Aorta (tissue), 5 donors: ENCODE measurements around the gene KMT5C. TPM values are rescaled to one million over a fixed set of nuclear protein-coding genes. Genes with fewer than 3 reads are reported as not detected.
"Not testable (repeated sequence)": the region's sequence is repeated elsewhere in the genome, so short reads cannot be mapped to it uniquely, and the experiment has no call there.

Experiments
- ATAC-seq: fragments of 200-7000 bp; cut with Tn5 transposase; one replicate; pipeline ENCODE4 v1.9.1; 2022; ENCODE audit warnings: moderate library complexity; ENCODE audit not compliant: low FRiP score
- DNase-seq, 2 donors: peaks; one replicate each; pipeline ENCODE4 v3.0.0-alpha.2; 2020
- H3K27ac ChIP-seq, 2 donors: one replicate each; pipeline ENCODE4 v1.5.1; 2013; ENCODE audit warnings: low read length in 2 of 2, mild to moderate bottlenecking in 2 of 2, moderate library complexity in 2 of 2, control low read depth in 1 of 2, inconsistent platforms in 1 of 2, low read depth in 1 of 2
- H3K27me3 ChIP-seq, 2 donors: one replicate each; pipeline ENCODE4 v1.6.1; 2013; ENCODE audit warnings: control low read depth in 1 of 2, low read length in 1 of 2, mild to moderate bottlenecking in 1 of 2, moderate library complexity in 1 of 2; ENCODE audit not compliant: insufficient read depth in 2 of 2, control insufficient read depth in 1 of 2
- H3K36me3 ChIP-seq, 2 donors: one replicate each; pipeline ENCODE4 v1.6.1; 2013; ENCODE audit warnings: control low read depth in 1 of 2, low read length in 1 of 2, mild to moderate bottlenecking in 1 of 2; ENCODE audit not compliant: insufficient read depth in 2 of 2, control insufficient read depth in 1 of 2
- H3K4me1 ChIP-seq, 2 donors: one replicate each; pipeline ENCODE4 v1.6.1; 2013; ENCODE audit warnings: low read length in 2 of 2, control low read depth in 1 of 2, mild to moderate bottlenecking in 1 of 2, moderate library complexity in 1 of 2; ENCODE audit not compliant: insufficient read depth in 2 of 2, control insufficient read depth in 1 of 2
- H3K4me3 ChIP-seq, 2 donors: one replicate each; pipeline ENCODE4 v1.5.1; 2013; ENCODE audit warnings: low read length in 2 of 2, control low read depth in 1 of 2, mild to moderate bottlenecking in 1 of 2
- H3K9me3 ChIP-seq: one replicate; pipeline ENCODE4 v1.6.1; 2013; ENCODE audit warnings: mild to moderate bottlenecking, low read length; ENCODE audit not compliant: control insufficient read depth
- WGBS, 2 donors: extraction: QIAGEN DNeasy Blood & Tissue Kit; methylation state at CpG; one replicate each; pipeline ENCODE4 v1.1.7; 2013; 5-methylcytosine and 5-hydroxymethylcytosine counted together
- intact Hi-C, 2 donors: fragments of 100-400 bp; cut with DNase I; formaldehyde crosslinking; loops; one replicate each; pipeline versions ENCODE4 v1.14.2 to v1.15.0; 2022
- polyA plus RNA-seq, 2 donors: library from polyadenylated mRNA; stranded (reverse); fragments of 200-250 nt; gene quantifications; one replicate each; pipeline ENCODE4 v1.2.3, GENCODE V29; 2013
- total RNA-seq, 2 donors: library from RNA; stranded (reverse); fragmentation: NEBNext Ultra II Directional; extraction: Animal tissue kit (Norgen Biotek cat#: 25700); gene quantifications; one replicate each; pipeline ENCODE4 v1.2.1, GENCODE V29; 2021
- donor health status: healthy with polysubstance abuse.
- donor health status: Bipolar disorder and iron deficiency.
- donor health status: DM: no; HTN: no; CAD: no.
- donor health status: DM: no; HTN: no; CAD: no.
- donor health status: DM: yes; HTN: yes; CAD: no.

KMT5C gene
- total and polyA plus RNA-seq, 4 donors, result 3.4 to 13.2 (median 8.7) TPM

GRCh38 chr19:55322204-55322885 is 17.3 kb upstream of the KMT5C start:
- Histone ChIP-seq H3K27ac (no peak overlapping the region), H3K4me3 (no peak overlapping the region), H3K9me3 (no peaks in the 10 kb centered on the region), H3K27me3 (no peaks in the 10 kb centered on the region), H3K4me1 (no peaks in the 10 kb centered on the region), H3K36me3 (no peaks in the 10 kb centered on the region)
- 58 to 69% methylated on average over 12 of the region's 12 CpGs for WGBS, 2 donors
- DNase-seq, result no peak
- intact Hi-C loops, result no loop called here
- ATAC-seq, result no peak

- Histone ChIP-seq H3K27ac (no peak overlapping the region), H3K9me3 (no peaks in the 10 kb centered on the region), H3K27me3 (no peaks in the 10 kb centered on the region), H3K4me3 (no peak overlapping the region), H3K4me1 (peaks cover 0 to 3% of the 10 kb centered on the region in 2 donors), H3K36me3 (no peaks in the 10 kb centered on the region)
- intact Hi-C loops, result no loop called here
- 76 to 91% methylated on average over 6 of the region's 6 CpGs for WGBS, 2 donors
- no peak for ATAC-seq
- DNase-seq, result no peak
Observed at GRCh38 chr19:55324662-55325061, 15.0 kb upstream of the KMT5C start.

GRCh38 chr19:55325172-55325571 is 14.5 kb upstream of the KMT5C start, which contains the start of gene TMEM150B:
TSS of gene TMEM150B (minus strand) at chr19:55325341. CDS start at chr19:55321036, 4,305 bp downstream.
- WGBS, 2 donors, result 83 to 84% methylated on average over 14 of the region's 14 CpGs
- Histone ChIP-seq H3K27ac (no peak within 1 kb of the TSS), H3K36me3 (no peaks in the 10 kb centered on the region), H3K9me3 (no peaks in the 10 kb centered on the region), H3K27me3 (no peaks in the 10 kb centered on the region), H3K4me3 (no peak within 1 kb of the TSS), H3K4me1 (peaks cover 0 to 3% of the 10 kb centered on the region in 2 donors)
- intact Hi-C loops, result no loop called here
- DNase-seq, result no peak
- ATAC-seq, result peak; percentile 38

GRCh38 chr19:55328774-55329318 is 10.8 kb upstream of the KMT5C start:
- 63 to 68% methylated on average over 4 of the region's 4 CpGs for WGBS, 2 donors
- H3K9me3 ChIP-seq, H3K4me1 ChIP-seq, H3K27ac ChIP-seq, DNase-seq, H3K36me3 ChIP-seq, H3K27me3 ChIP-seq, H3K4me3 ChIP-seq, ATAC-seq, intact Hi-C loops: not testable (repeated sequence)

GRCh38 chr19:55329791-55330190 is 9.9 kb upstream of the KMT5C start:
- H3K4me3 ChIP-seq, H3K9me3 ChIP-seq, intact Hi-C loops, ATAC-seq, H3K27me3 ChIP-seq, H3K27ac ChIP-seq, H3K36me3 ChIP-seq, DNase-seq, H3K4me1 ChIP-seq: not testable (repeated sequence)
- WGBS, 2 donors, result 88 to 89% methylated on average over 6 of the region's 6 CpGs

- ATAC-seq (no peak), DNase-seq (no peak)
- intact Hi-C loops, result no loop called here
- no peak overlapping the region for H3K27ac ChIP-seq
- no peaks in the 10 kb centered on the region for H3K4me1 ChIP-seq
- no peaks in the 10 kb centered on the region for H3K27me3 ChIP-seq
- H3K4me3 ChIP-seq, result no peak overlapping the region
- WGBS, 2 donors, result 74 to 78% methylated on average over 11 of the region's 11 CpGs
- no peaks in the 10 kb centered on the region for H3K36me3 ChIP-seq
- H3K9me3 ChIP-seq, result no peaks in the 10 kb centered on the region
Observed at GRCh38 chr19:55333870-55334269, 5.8 kb upstream of the KMT5C start.

- no peaks in the 10 kb centered on the region for H3K4me1 ChIP-seq
- no peak overlapping the region for H3K4me3 ChIP-seq
- H3K27ac ChIP-seq, result no peak overlapping the region
- ATAC-seq, result no peak
- H3K27me3 ChIP-seq, result no peaks in the 10 kb centered on the region
- intact Hi-C loops, result no loop called here
- WGBS, 2 donors, result 75 to 77% methylated on average over 7 of the region's 7 CpGs
- H3K9me3 ChIP-seq, result no peaks in the 10 kb centered on the region
- no peaks in the 10 kb centered on the region for H3K36me3 ChIP-seq
- no peak for DNase-seq
Observed at GRCh38 chr19:55336101-55336500, 3.6 kb upstream of the KMT5C start.

- no peaks in the 10 kb centered on the region for H3K36me3 ChIP-seq
- H3K4me1 ChIP-seq, result no peaks in the 10 kb centered on the region
- H3K9me3 ChIP-seq, result no peaks in the 10 kb centered on the region
- DNase-seq (no peak), ATAC-seq (no peak)
- intact Hi-C loops, result loop anchor here (1.0 to 5.0 kb wide), 3 partner anchors 42 to 81 kb away; partner anchors contain the start of genes PPP6R1 (in 1 of the 2), RPL28 (in 1 of the 2) and TMEM238 (in 1 of the 2)
- H3K27me3 ChIP-seq, result no peaks in the 10 kb centered on the region
- peak overlapping the region; percentile 48 to 56 for H3K4me3 ChIP-seq
- 3% methylated on average over 19 to 44 of the region's 44 CpGs for WGBS, 2 donors
- H3K27ac ChIP-seq, result no peak overlapping the region
Observed at GRCh38 chr19:55339889-55340783, 460 bp downstream of the KMT5C start.
